MG63 (cell line): Measurements from ENCODE around the gene SSPN. TPM values are rescaled to one million over a fixed set of nuclear protein-coding genes. Genes with fewer than 3 reads are reported as not detected.

Experiments used
- DNase-seq: peaks from one replicate; pipeline ENCODE4 v3.0.0-alpha.2; 2020
- H3K27me3 ChIP-seq: fragments of 250-450 bp; sonication (Bioruptor Pico); 2 replicates; pipeline ENCODE4 v1.5.1; 2020; ENCODE audit warnings: mild to moderate bottlenecking, moderate library complexity
- H3K36me3 ChIP-seq: fragments of 250-450 bp; sonication (Bioruptor Pico); 2 replicates; pipeline ENCODE4 v1.5.1; 2020; ENCODE audit warnings: mild to moderate bottlenecking, moderate library complexity
- H3K4me3 ChIP-seq: fragments of 250-450 bp; sonication (Bioruptor Pico); 2 replicates; pipeline ENCODE4 v1.5.1; 2020; ENCODE audit warnings: mild to moderate bottlenecking, moderate library complexity
- H3K9me3 ChIP-seq: fragments of 250-450 bp; sonication (Bioruptor Pico); 2 replicates; pipeline ENCODE4 v1.5.1; 2020; ENCODE audit warnings: mild to moderate bottlenecking, moderate library complexity
- total RNA-seq: library from RNA; depleted of rRNA; stranded (reverse); fragments of >200 nt; shearing (Covaris generic); gene quantifications from 2 replicates; pipeline ENCODE4 v1.2.3, GENCODE V29; 2014; ENCODE audit warnings: low replicate concordance; rRNA removed

Gene SSPN
- total RNA-seq = 0.13 TPM in 1 of 2 replicates, not detected in the other

GRCh38 chr12:26195250-26195640 lies at the start of gene SSPN:
TSS of gene SSPN (plus strand) at chr12:26195573. CDS start at chr12:26195673, 100 bp downstream.
- H3K36me3 ChIP-seq = no peaks in the 10 kb centered on the region
- no peaks in the 10 kb centered on the region for H3K9me3 ChIP-seq
- peak within 1 kb of the TSS; percentile 35 for H3K4me3 ChIP-seq
- no peaks in the 10 kb centered on the region for H3K27me3 ChIP-seq
- DNase-seq = no peak

- Histone ChIP-seq H3K27me3 (no peaks in the 10 kb centered on the region), H3K9me3 (no peaks in the 10 kb centered on the region; the same call in 1 of the 2 replicates), H3K4me3 (no peak overlapping the region), H3K36me3 (no peaks in the 10 kb centered on the region)
- no peak for DNase-seq
Measured at GRCh38 chr12:26148291-26148690, 47.1 kb upstream of the SSPN start.

GRCh38 chr12:26149968-26150500 lies 45.3 kb upstream of the SSPN start:
- H3K4me3 ChIP-seq = no peak overlapping the region
- no peaks in the 10 kb centered on the region for H3K27me3 ChIP-seq
- H3K36me3 ChIP-seq = no peaks in the 10 kb centered on the region
- no peaks in the 10 kb centered on the region; the same call in 1 of the 2 replicates for H3K9me3 ChIP-seq
- no peak for DNase-seq

- H3K4me3 ChIP-seq = no peak overlapping the region
- H3K36me3 ChIP-seq = no peaks in the 10 kb centered on the region
- H3K27me3 ChIP-seq = no peaks in the 10 kb centered on the region
- DNase-seq = peak; percentile 55
- no peaks in the 10 kb centered on the region; the same call in 1 of the 2 replicates for H3K9me3 ChIP-seq
Measured at GRCh38 chr12:26150736-26151450, 44.5 kb upstream of the SSPN start.

GRCh38 chr12:26152507-26153102 lies 42.8 kb upstream of the SSPN start:
- H3K9me3 ChIP-seq = no peaks in the 10 kb centered on the region; the same call in 1 of the 2 replicates
- no peaks in the 10 kb centered on the region for H3K27me3 ChIP-seq
- H3K4me3 ChIP-seq = no peak overlapping the region
- no peak for DNase-seq
- H3K36me3 ChIP-seq = no peaks in the 10 kb centered on the region

GRCh38 chr12:26153421-26154154 lies 41.8 kb upstream of the SSPN start:
- no peaks in the 10 kb centered on the region; the same call in 1 of the 2 replicates for H3K9me3 ChIP-seq
- H3K27me3 ChIP-seq = no peaks in the 10 kb centered on the region
- DNase-seq = peak; percentile 84
- H3K4me3 ChIP-seq = no peak overlapping the region
- no peaks in the 10 kb centered on the region for H3K36me3 ChIP-seq

- H3K4me3 ChIP-seq = no peak overlapping the region
- H3K36me3 ChIP-seq = no peaks in the 10 kb centered on the region
- DNase-seq = no peak
- H3K27me3 ChIP-seq = no peaks in the 10 kb centered on the region
- no peaks in the 10 kb centered on the region; the same call in 1 of the 2 replicates for H3K9me3 ChIP-seq
Measured at GRCh38 chr12:26156201-26156871, 39.0 kb upstream of the SSPN start.

- H3K27me3 ChIP-seq = no peaks in the 10 kb centered on the region
- DNase-seq = no peak
Measured at GRCh38 chr12:26157001-26157400, 38.4 kb upstream of the SSPN start.

GRCh38 chr12:26158078-26158764 lies 37.2 kb upstream of the SSPN start:
- H3K27me3 ChIP-seq = no peaks in the 10 kb centered on the region

More at GRCh38 chr12:26157001-26157400, 38.4 kb upstream of the SSPN start:
- Histone ChIP-seq H3K36me3 (no peaks in the 10 kb centered on the region), H3K4me3 (no peak overlapping the region), H3K9me3 (no peaks in the 10 kb centered on the region)

GRCh38 chr12:26162174-26162573 lies 33.2 kb upstream of the SSPN start:
- H3K4me3 ChIP-seq = no peak overlapping the region
- no peaks in the 10 kb centered on the region for H3K9me3 ChIP-seq
- no peaks in the 10 kb centered on the region for H3K36me3 ChIP-seq
- no peaks in the 10 kb centered on the region for H3K27me3 ChIP-seq
- DNase-seq = no peak

More at GRCh38 chr12:26158078-26158764, 37.2 kb upstream of the SSPN start:
- Histone ChIP-seq H3K9me3 (no peaks in the 10 kb centered on the region), H3K4me3 (no peak overlapping the region), H3K36me3 (no peaks in the 10 kb centered on the region)
- no peak for DNase-seq

- Histone ChIP-seq H3K36me3 (no peaks in the 10 kb centered on the region), H3K27me3 (no peaks in the 10 kb centered on the region), H3K4me3 (no peak overlapping the region), H3K9me3 (no peaks in the 10 kb centered on the region)
- no peak for DNase-seq
Measured at GRCh38 chr12:26162905-26163304, 32.5 kb upstream of the SSPN start.

- no peak for DNase-seq
- H3K9me3 ChIP-seq = no peaks in the 10 kb centered on the region
- H3K4me3 ChIP-seq = no peak overlapping the region
Measured at GRCh38 chr12:26164118-26164517, 31.3 kb upstream of the SSPN start.

GRCh38 chr12:26172013-26172412 lies 23.4 kb upstream of the SSPN start:
- DNase-seq = no peak
- H3K4me3 ChIP-seq = no peak overlapping the region
- 0 out of 2 replicates have a peak, but pooled peaks cover 2% of the 10 kb centered on the region for H3K27me3 ChIP-seq
- H3K9me3 ChIP-seq = no peaks in the 10 kb centered on the region
- no peaks in the 10 kb centered on the region for H3K36me3 ChIP-seq

More at GRCh38 chr12:26164118-26164517, 31.3 kb upstream of the SSPN start:
- Histone ChIP-seq H3K27me3 (no peaks in the 10 kb centered on the region), H3K36me3 (no peaks in the 10 kb centered on the region)

GRCh38 chr12:26172539-26172938 lies 22.8 kb upstream of the SSPN start:
- H3K9me3 ChIP-seq = no peaks in the 10 kb centered on the region
- 0 out of 2 replicates have a peak, but pooled peaks cover 2% of the 10 kb centered on the region for H3K27me3 ChIP-seq
- DNase-seq = no peak
- H3K4me3 ChIP-seq = no peak overlapping the region
- H3K36me3 ChIP-seq = no peaks in the 10 kb centered on the region

GRCh38 chr12:26172946-26173552 lies 22.3 kb upstream of the SSPN start:
- H3K36me3 ChIP-seq = no peaks in the 10 kb centered on the region
- no peaks in the 10 kb centered on the region for H3K9me3 ChIP-seq
- no peak for DNase-seq
- 0 out of 2 replicates have a peak, but pooled peaks cover 2% of the 10 kb centered on the region for H3K27me3 ChIP-seq
- H3K4me3 ChIP-seq = no peak overlapping the region
